GM18951 (cell line): Measurements from ENCODE around the gene POLE.

Experiments used
- POLR2A ChIP-seq: IDR thresholded peaks from 4 replicates; pipeline ENCODE4 v1.6.1; 2011; ENCODE audit warnings: mild to moderate bottlenecking; ENCODE audit not compliant: insufficient read length, insufficient read depth; ENCODE audit errors: extremely low read depth
- in situ Hi-C: fragments of 300-500 bp; cut with MboI; formaldehyde crosslinking; loops from one replicate; pipeline ENCODE4 v1.12.0; 2022; ENCODE audit warnings: low sequenced_read_pairs, mixed read lengths, inconsistent platforms; ENCODE audit not compliant: unreplicated experiment

Gene POLE

DNA sequence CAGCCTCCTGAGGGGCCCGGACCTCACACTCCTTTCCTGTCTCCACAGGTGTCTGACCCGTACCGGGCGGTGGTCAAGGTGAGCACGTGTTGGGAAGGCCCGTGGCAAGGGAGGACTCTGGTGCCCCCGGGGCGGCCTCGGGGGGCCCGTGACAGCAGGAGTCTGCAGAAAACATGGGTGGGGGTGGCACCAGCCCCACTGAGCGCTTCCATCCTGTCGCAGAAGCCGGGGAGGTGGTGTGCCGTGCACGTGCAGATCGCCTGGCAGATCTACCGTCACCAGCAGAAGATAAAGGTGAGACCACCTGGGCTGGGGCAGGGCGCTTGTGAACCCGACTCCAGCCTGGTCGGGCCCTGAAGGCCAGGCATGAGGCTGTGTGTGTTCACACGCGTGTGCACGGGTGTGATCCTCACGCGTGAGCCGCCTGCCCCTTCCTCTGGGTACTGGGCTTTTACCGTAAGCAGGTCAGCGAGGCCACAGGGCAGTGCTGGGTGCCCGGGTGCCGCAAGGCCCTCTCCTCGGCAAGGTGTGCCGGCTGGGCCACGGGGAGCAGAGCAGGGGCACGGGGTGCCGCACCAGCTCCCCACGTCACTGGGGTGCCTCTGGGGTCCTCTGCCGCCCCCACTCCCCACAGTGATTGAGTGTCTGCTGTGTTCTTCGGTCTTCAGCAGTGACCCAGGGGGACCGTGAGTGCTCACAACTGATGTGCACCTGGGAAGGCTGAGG is 112.7 kb downstream of the POLE start:
- in situ Hi-C loops: no loop called here
- TF ChIP-seq POLR2A: no peak
